Hematopoietic multipotent progenitor cell treated with erythropoietin and hydrocortisone succinate and interleukin-3 and kit ligand, for 4 days (in vitro differentiated cells): ENCODE results near the gene CEP20.

ENCODE experiments used
- DNase-seq: peaks from one replicate; pipeline ENCODE4 v3.0.0-alpha.2; 2015

CEP20 gene

DNA sequence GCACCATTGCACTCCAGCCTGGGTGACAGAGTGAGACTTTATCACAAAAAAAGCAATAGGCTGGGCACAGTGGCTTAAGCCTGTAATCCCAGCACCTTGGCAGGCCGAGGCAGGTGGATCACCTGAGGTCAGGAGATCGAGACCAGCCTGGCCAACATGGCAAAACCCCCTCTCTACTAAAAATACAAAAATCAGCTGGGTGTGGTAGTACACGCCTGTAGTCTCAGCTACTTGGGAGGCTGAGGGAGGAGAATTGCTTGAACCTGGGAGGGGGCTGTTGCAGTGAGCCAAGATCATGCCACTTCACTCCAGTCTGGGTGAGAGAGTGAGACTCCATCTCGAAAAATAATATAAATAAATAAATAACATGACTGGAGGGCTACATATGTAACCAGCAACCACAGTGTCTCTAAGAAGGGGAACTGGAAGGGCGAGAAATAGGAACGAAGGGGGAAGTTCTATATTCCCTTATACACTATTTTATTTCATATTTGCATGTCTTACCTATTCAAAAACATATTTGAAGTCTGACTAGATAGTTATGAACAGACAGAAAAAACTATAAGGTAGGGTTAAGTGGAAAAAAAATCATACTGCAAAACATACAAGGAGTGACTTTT is 57.5 kb downstream of the CEP20 start:
- peak; percentile 45 for DNase-seq

DNA sequence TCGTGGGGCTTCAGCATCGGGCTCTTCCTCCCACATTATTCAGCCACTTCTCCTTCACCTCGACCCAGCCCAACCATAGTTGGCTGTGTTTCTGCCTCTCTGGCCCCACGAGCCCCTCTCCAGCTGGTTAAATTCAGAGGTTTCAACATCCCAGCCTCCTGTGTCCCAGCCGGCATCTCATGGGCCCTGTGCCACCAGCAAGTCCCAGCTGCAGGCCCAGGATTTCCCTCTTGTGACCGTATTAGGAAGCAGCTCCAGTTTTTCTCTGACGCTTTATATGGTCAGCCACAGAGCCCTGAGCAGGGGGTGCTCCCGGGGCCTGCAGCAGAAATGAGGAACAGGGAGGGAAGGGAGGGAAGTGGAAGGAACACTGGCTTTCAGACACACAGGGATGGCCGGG is 58.9 kb downstream of the CEP20 start:
- DNase-seq = no peak

- no peak for DNase-seq
Observed at GRCh38 chr16:15827709-15828343, 60.6 kb downstream of the CEP20 start.

DNA sequence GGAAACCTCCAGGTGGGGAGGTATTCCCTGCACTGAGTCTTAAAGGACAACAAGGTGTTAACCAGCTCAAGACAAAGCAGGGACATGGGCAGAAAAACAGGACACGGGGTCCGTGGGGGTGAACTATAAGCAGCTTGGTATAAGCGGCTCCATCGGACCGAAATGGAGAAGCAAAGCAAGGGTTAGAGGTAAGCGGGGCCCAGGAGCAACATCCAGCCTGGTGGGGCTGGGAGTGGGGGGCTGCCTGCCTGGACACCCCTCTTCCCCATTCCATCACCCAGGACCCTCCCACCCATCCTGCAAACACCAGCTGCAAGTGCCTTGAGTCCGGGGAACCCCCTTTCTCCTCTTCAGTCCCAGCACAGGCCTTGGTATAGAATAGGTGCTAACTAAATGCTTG is 61.1 kb downstream of the CEP20 start:
- no peak for DNase-seq

DNA sequence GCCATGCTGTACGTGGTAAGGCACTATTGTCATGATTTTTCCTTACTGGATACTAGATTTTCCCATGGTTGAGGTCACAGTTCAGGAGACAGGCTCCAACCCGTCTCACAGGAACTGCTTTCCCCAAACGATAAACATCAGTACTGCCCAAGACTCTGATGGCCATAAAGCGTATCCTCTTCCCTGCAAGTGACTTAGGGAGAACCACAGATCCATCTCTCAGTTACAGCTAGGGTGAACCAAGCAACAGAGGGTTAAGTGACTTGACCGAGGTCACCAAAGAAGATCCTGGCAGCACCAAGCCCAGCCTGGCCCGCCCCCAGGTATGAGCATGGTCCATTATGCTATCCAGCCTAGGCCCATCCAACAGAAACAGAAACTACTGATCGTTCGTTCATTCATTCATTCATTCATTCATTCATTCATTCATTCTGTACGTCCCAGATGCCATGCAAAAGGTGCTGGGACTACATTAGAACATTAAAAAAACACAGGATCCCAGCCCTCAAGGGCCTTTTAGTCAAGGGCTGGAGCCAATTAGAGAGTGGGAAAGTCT is 62.6 kb downstream of the CEP20 start:
- no peak for DNase-seq

- DNase-seq = no peak
Observed at GRCh38 chr16:15822957-15823356, 65.4 kb downstream of the CEP20 start.

DNA sequence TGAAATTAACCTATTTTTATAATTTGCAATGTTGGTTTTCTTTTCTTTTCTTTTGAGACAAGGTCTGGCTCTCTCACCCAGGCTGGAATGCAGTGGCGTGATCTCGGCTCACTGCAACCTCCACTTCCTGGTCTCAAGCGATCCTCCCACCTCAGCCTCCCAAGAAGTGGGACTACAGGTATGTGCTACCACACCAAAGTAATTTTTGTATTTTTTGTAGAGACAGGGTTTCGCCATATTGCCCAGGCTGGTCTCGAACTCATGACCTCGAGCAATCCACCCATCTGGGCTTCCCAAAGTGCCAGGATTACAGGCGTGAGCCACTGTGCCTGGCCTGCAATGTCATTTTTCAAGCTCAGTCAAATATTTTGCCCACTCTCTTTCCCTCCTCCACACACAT is 67.6 kb downstream of the CEP20 start:
- DNase-seq = no peak

DNA sequence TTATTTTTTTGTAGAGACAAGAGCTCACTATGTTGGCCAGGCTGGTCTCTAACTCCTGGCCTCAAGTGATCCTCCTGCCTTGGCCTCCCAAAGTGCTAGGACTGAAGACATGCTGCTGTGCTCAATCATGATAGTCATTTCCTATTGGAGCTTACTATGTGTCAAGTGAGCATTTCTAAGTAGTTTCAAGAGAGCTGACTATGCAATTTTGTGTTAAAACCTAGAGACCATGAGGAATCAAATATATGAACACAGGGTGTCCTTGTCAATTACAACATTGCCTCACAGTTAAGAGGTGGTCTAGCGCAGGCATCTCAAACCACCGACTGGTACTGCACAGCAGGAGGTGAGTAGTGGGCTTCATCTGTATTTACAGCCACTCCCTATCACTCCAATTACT is 69.4 kb downstream of the CEP20 start:
- no peak for DNase-seq

GRCh38 chr16:15817446-15817845 is 71.0 kb downstream of the CEP20 start:
- DNase-seq = no peak

- no peak for DNase-seq
Observed at GRCh38 chr16:15816228-15816627, 72.2 kb downstream of the CEP20 start.
